HFFc6 (cell line): Measurements from ENCODE around the gene ZXDA. TPM values are rescaled to one million over a fixed set of nuclear protein-coding genes. Genes with fewer than 3 reads are reported as not detected.
"Not testable (repeated sequence)": the region's sequence is repeated elsewhere in the genome, so short reads cannot be mapped to it uniquely, and the experiment has no call there.

ENCODE experiments used
- DNase-seq: peaks from one replicate; pipeline ENCODE4 v3.0.0-alpha.2; 2018
- H3K27ac Mint-ChIP-seq: 2 replicates; pipeline ENCODE4 v1.8.0; 2020; ENCODE audit warnings: mild to moderate bottlenecking, mixed read lengths
- H3K27me3 Mint-ChIP-seq: 2 replicates; pipeline ENCODE4 v1.8.0; 2021; ENCODE audit warnings: mild to moderate bottlenecking, moderate library complexity, mixed read lengths; ENCODE audit not compliant: insufficient read depth
- H3K36me3 Mint-ChIP-seq: 2 replicates; pipeline ENCODE4 v1.8.0; 2021; ENCODE audit warnings: low read depth, mixed read lengths
- H3K4me1 Mint-ChIP-seq: 2 replicates; pipeline ENCODE4 v1.8.0; 2020; ENCODE audit warnings: low read depth, mixed read lengths
- H3K4me3 Mint-ChIP-seq: 2 replicates; pipeline ENCODE4 v1.8.0; 2020; ENCODE audit warnings: mild to moderate bottlenecking, moderate library complexity, mixed read lengths
- H3K9me3 Mint-ChIP-seq: 2 replicates; pipeline ENCODE4 v1.8.0; 2020; ENCODE audit warnings: mild to moderate bottlenecking, mixed read lengths
- CTCF ChIP-seq: fragments of 200-600 bp; sonication (generic); IDR thresholded peaks from 2 replicates; pipeline ENCODE4 v1.5.0; 2021; ENCODE audit warnings: antibody characterized with exemption, mild to moderate bottlenecking
- total RNA-seq, 6 experiments: library from RNA; stranded (reverse); fragmentation: NEBNext Ultra II Directional; extraction: Animal tissue kit (Norgen Biotek cat#: 25700); gene quantifications; 2 replicates in 1 of 6; 3 replicates in 5 of 6; pipeline ENCODE4 v1.2.3, GENCODE V29; 2021

Gene ZXDA
- total RNA-seq, 6 experiments from 2014 or later = 2.3 to 3.5 (median 3.2) TPM

DNA sequence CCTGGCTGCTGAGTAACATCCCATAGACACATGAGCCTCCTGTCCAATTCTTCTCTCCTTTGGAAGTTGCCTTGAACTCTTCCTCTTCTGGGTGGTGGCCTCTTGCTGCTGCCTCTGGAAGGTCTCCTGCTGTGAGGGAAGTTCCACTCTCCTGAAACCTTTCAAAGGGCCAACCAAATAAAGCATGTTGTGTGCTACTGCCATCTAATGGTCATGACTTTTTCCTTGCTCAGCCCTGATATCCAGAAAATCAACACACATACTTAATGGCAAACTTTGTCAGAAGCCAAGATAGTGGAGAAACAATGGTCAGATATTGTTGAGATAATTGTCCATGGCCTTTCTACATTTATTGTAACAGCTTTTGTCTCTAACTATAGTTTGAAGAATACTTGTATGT, 19.1 kb upstream of the ZXDA start:
- Mint-ChIP-seq H3K36me3 (no peaks in the 10 kb centered on the region), H3K27ac (no peak overlapping the region), H3K9me3 (no peaks in the 10 kb centered on the region), H3K4me3 (no peak overlapping the region), H3K27me3 (no peaks in the 10 kb centered on the region; the same call in 1 of the 2 replicates), H3K4me1 (no peaks in the 10 kb centered on the region)
- TF ChIP-seq CTCF = peak; percentile 68; the same call in 1 of the 2 replicates
- DNase-seq = peak; percentile 12

DNA sequence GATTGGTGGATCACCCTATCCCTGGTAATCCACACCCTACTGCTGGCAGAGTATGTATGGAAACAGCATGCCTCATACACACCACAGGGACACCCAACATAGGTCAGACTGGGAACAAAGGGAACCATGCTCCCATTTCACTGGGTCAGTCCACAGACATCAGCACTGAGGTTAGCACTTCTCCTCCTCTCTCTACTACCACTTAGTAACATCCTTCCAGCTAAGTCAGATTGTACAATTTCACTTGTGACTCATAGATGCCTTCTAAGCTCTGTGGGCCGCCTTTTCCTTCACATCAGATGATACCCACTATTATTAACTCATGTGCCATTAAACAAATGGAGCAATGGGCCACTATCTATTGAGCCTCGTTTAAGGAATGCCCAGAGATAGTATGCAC, 15.5 kb upstream of the ZXDA start:
- no peaks in the 10 kb centered on the region for H3K9me3 Mint-ChIP-seq
- no peaks in the 10 kb centered on the region for H3K36me3 Mint-ChIP-seq
- no peak for DNase-seq
- TF ChIP-seq CTCF = no peak
- H3K27me3 Mint-ChIP-seq = peaks cover 4% of the 10 kb centered on the region
- H3K27ac Mint-ChIP-seq = no peak overlapping the region
- H3K4me1 Mint-ChIP-seq = no peaks in the 10 kb centered on the region
- no peak overlapping the region for H3K4me3 Mint-ChIP-seq

GRCh38 chrX:57918750-57919436, 8.6 kb upstream of the ZXDA start:
- no peak for DNase-seq
- Mint-ChIP-seq H3K36me3 (no peaks in the 10 kb centered on the region), H3K27ac (no peak overlapping the region), H3K27me3 (peaks cover 5% of the 10 kb centered on the region), H3K4me3 (no peak overlapping the region), H3K4me1 (no peaks in the 10 kb centered on the region), H3K9me3 (no peaks in the 10 kb centered on the region)
- peak; percentile 76 for TF ChIP-seq CTCF

DNA sequence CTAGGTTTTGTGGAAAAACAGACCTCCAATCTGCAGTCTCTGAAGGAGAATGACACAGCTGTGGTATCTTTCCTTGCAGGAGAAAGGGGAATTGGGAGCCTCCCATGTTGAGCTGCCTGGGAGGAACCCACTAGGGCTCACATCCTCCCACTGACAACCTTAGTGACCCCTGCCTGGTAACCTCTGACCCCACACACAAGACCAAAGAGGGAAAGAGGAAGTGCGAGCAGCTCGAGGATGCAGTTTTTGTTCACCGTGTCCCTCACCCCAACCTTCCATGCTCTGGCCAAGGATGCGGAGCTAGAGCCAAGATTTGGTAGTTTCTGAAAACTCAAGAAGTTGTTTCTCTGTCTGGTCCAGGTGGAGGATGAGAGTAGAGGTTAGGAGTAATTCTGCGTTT, 5.4 kb upstream of the ZXDA start:
- no peak for DNase-seq
- Mint-ChIP-seq H3K4me1 (peaks cover 10% of the 10 kb centered on the region), H3K27me3 (peaks cover 2% of the 10 kb centered on the region; the same call in 1 of the 2 replicates), H3K4me3 (no peak overlapping the region), H3K27ac (no peak overlapping the region), H3K9me3 (no peaks in the 10 kb centered on the region), H3K36me3 (no peaks in the 10 kb centered on the region)
- TF ChIP-seq CTCF = no peak

DNA sequence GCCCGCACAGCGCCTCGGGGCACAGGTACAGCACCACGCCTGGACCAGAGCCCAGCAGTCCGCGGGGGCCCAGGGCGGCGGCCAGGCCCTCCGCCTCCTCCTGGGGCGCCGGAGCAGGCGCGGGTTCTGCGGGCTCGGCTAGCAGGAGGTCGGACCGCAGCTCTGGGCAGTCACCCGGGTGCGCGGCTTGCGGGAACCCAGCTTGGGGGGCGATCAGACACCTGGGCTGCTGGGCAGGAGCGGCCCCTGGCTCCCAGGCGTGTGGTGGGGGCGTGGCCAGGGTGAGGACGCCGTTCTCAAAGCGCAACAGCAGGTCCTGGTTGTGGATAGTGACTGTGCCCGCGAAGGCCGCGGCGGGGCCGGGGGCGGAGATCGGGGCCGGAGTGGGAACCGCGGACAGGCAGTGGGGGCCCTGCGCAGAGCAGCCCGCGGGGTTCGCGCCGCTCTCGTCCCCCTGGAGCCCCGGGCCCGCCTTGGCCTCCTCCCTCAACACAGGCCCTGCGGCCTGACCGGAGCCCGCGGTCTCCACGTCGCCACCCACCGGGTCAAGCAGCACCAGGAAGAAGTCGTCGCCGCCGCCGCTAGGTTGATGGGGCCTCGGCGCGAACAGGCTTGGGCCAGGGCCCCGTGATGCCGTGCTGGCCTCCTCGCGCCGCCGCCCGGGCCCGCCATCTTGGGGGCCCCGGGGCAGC, 517 bp downstream of the ZXDA start:
- DNase-seq, H3K36me3 Mint-ChIP-seq, H3K27ac Mint-ChIP-seq, H3K27me3 Mint-ChIP-seq, H3K9me3 Mint-ChIP-seq: not testable (repeated sequence)
- H3K4me3 Mint-ChIP-seq = peak overlapping the region; percentile 59
- H3K4me1 Mint-ChIP-seq = peaks cover 41% of the 10 kb centered on the region

DNA sequence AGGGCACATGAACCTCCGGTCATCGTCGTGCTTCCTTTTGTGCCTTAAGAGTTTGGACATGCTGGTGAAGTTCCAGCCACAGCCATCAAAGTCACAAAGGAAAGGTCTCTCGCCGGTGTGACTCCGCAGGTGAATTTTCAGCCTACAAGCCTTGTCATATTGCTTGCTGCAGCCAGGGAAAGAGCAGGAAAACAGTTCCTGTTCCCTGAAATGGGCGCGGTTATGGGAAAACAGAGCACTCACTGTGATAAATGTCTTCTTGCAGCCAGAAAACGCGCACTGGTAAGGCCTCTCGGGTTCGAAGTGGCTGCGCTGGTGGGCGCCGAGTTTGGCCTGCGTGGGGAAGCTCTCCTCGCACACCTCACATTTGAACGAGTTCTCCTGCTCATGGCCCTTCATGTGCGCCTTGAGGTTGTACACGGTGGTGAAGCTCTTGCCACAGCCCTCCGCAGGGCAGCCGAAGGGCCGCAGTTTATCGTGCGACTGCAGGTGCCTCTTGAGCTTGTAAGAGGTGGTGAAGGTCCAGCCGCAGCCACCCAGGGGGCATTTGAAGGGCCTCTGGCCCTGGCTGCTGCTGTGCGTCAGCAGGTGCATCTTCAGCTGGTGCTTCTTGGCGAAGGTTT, 1.2 kb downstream of the ZXDA start:
- not testable (repeated sequence) for H3K27me3 Mint-ChIP-seq, H3K9me3 Mint-ChIP-seq, DNase-seq, H3K4me3 Mint-ChIP-seq, H3K27ac Mint-ChIP-seq, H3K36me3 Mint-ChIP-seq
- peaks cover 41% of the 10 kb centered on the region for H3K4me1 Mint-ChIP-seq
